Measurements from ENCODE around the gene ATP9B. TPM values are rescaled to one million over a fixed set of nuclear protein-coding genes. Genes with fewer than 3 reads are reported as not detected.
"Not testable (repeated sequence)": the region's sequence is repeated elsewhere in the genome, so short reads cannot be mapped to it uniquely, and the experiment has no call there.

Gene ATP9B
- total RNA-seq, 1 experiment from 2014 or later, result 10.2 TPM

GRCh38 chr18:79320216-79320850 is 251.1 kb downstream of the ATP9B start:
- no peak for DNase-seq (ENCODE audit: extremely low read depth, low read depth)

DNA sequence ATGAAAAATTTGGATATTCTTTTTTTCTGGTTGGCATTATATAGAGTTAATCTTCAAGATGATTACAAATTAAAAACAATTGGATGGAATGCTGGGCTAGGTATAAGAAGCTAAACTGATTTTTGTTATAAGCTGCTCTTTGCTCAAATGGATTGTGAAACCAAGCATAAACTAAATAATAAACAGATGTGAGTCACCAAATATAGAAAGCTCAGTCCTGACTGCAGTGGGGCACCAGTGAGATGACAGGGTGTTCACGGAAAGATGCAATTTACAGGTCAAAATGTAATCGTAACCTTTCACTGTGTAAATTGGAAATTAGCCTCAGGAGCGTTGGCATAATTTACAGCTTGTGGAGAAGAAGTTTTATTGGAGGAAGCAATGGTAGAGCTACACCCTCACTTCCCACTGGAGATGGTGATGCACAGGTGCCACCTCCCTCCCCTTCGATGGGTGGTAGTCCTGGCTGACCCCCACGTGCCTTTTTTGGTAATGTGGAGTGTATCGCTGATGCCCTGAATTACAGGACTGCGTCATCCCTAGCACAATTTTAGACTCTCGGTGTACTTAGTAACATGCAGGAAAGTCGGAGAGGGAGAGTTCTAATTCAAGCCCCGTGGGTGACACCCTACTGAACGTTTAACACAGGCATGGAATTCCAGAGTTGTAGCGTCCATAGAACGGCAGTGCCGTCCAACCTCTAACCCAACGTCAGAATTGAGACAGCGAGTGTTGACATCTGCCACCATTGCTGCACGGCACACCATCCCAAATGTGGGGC is 252.6 kb downstream of the ATP9B start:
- DNase-seq (ENCODE audit: extremely low read depth, low read depth), result no peak

GRCh38 chr18:79322441-79322840 is 253.2 kb downstream of the ATP9B start:
- no peak for DNase-seq (ENCODE audit: extremely low read depth, low read depth)

GRCh38 chr18:79323471-79323870 is 254.3 kb downstream of the ATP9B start:
- no peak for DNase-seq (ENCODE audit: extremely low read depth, low read depth)

DNA sequence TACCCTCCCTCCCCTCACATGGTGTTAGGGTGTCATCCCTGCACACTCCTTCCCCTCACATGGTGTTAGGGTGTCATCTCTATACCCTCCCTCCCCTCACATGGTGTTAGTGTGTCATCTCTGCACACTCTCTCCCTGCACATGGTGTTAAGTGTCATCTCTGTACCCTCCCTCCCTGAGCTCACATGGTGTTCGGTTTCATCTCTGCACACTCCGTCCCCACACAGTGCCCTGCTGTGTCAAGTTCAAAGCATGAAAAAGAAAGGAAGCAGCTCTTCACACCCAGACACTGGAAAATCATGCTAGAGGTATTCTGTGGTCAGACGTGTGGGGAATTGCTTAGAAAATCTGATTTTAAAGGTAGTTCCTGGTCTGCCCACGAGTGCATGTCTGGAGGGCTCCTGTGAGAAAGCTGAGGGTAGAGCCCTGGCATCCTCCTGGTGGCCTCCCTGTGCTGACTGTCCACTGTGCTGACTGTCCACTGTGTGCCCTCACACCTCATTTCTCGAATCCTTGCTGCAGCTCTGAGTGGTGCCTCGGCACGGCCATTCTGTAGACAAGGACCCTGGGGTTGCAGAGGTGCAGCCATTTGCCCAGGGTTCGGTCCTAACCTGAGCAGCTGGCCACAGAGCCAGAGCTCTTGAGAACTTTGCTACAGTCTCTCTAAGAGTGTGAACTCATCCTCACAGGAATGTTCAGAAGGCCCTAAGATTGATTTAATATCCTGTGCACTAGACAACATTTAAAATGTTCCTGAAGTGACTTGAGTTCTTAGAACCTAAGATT is 257.4 kb downstream of the ATP9B start:
- no peak for DNase-seq (ENCODE audit: extremely low read depth, low read depth)

DNA sequence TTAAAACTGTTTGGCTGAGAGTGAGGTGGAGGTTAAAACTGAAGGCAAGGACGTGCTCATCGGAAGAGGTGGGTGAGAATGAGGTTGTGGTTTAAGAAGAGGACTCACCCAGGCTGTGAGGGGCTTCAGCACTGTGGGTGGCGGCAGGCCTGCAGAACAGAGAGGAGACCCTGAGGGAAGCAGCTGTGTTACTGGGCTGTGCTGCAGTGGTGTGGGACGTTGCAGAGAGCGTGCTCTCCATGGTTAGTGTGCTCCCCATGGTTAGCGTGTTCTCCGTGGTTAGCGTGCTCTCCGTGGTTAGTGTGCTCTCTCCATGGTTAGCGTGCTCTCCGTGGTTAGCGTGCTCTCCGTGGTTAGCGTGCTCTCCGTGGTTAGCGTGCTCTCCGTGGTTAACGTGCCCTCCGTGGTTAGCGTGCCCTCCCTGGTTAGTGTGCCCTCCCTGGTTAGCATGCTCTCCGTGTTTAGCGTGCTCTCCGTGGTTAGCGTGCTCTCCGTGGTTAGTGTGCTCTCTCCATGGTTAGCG is 258.1 kb downstream of the ATP9B start:
- no peak for DNase-seq (ENCODE audit: extremely low read depth, low read depth)

- DNase-seq (ENCODE audit: extremely low read depth, low read depth), result not testable (repeated sequence)
Measured at GRCh38 chr18:79327915-79328314, 258.7 kb downstream of the ATP9B start.

GRCh38 chr18:79328887-79329286 is 259.7 kb downstream of the ATP9B start:
- DNase-seq (ENCODE audit: extremely low read depth, low read depth), result no peak

DNA sequence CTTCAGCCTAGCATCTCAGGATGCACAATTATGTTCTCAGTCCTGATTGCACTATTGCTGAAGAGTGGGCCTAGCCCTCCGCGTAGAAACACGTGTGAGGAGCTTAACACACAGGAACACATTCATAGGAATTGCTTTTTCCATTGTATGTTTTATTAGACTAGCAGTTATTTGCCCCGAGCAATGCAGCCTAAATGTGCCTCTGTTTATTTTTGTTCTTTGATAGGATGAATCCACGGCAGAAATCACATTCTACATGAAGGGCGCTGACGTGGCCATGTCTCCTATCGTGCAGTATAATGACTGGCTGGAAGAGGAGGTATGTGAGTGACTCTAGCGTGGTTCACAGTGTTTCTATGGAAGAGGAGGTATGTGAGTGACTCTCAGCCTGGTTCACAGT is 260.6 kb downstream of the ATP9B start:
- no peak for DNase-seq (ENCODE audit: extremely low read depth, low read depth)

DNA sequence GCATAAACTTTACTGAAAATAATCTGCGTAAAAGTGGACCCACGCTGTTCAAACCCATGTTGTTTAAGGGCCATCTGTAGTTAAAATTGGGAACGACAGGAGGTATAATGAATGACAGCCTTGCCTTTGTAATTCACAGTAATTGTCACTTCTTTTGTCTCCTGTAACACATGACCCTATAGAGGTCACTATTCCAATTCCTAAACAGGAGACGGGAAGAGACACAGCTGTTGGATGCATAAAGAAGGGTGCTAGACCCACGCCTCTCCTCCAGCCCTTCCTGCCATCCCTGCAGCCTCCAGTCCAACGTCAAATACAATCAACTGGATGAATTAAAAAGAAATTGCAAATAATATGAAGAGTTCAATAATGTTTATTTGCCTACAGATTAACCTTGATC is 263.5 kb downstream of the ATP9B start:
- DNase-seq (ENCODE audit: extremely low read depth, low read depth), result no peak

- no peak for DNase-seq (ENCODE audit: extremely low read depth, low read depth)
Measured at GRCh38 chr18:79333046-79333445, 263.9 kb downstream of the ATP9B start.

- DNase-seq (ENCODE audit: extremely low read depth, low read depth), result no peak
Measured at GRCh38 chr18:79334496-79335233, 265.5 kb downstream of the ATP9B start.

- no peak for DNase-seq (ENCODE audit: extremely low read depth, low read depth)
Measured at GRCh38 chr18:79335833-79336360, 266.7 kb downstream of the ATP9B start.

GRCh38 chr18:79336556-79337142 is 267.5 kb downstream of the ATP9B start:
- no peak for DNase-seq (ENCODE audit: extremely low read depth, low read depth)

GRCh38 chr18:79337184-79337583 is 268.0 kb downstream of the ATP9B start:
- no peak for DNase-seq (ENCODE audit: extremely low read depth, low read depth)

GRCh38 chr18:79337620-79338019 is 268.4 kb downstream of the ATP9B start:
- no peak for DNase-seq (ENCODE audit: extremely low read depth, low read depth)

GRCh38 chr18:79339094-79339908 is 270.1 kb downstream of the ATP9B start:
- no peak for DNase-seq (ENCODE audit: extremely low read depth, low read depth)

- DNase-seq (ENCODE audit: extremely low read depth, low read depth), result no peak
Measured at GRCh38 chr18:79343567-79344207, 274.5 kb downstream of the ATP9B start.

DNA sequence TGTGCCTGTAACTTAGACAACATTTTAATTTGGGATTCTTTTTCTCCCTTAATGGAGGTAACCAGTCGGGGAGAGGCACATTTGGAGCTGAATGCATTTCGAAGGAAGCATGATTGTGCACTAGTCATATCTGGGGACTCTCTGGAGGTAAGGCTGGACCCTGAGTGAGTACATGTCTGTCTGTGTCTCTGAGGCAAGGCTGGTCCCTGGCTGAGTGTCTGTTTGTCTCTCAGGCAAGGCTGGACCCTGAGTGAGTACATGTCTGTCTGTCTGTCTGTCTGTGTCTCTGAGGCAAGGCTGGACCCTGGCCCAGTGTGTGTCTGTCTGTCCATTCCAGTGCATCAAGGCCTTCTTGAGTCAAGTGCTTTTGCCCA is 275.0 kb downstream of the ATP9B start:
- DNase-seq (ENCODE audit: extremely low read depth, low read depth), result no peak
